ENCODE results near the gene HBEGF. TPM values are rescaled to one million over a fixed set of nuclear protein-coding genes. Genes with fewer than 3 reads are reported as not detected.
A peak's percentile ranks its signal among the peaks of the same experiment; 100 is the strongest.

Gene HBEGF
- total RNA-seq, 1 donor from 2014 or later, result 7.2 TPM

DNA sequence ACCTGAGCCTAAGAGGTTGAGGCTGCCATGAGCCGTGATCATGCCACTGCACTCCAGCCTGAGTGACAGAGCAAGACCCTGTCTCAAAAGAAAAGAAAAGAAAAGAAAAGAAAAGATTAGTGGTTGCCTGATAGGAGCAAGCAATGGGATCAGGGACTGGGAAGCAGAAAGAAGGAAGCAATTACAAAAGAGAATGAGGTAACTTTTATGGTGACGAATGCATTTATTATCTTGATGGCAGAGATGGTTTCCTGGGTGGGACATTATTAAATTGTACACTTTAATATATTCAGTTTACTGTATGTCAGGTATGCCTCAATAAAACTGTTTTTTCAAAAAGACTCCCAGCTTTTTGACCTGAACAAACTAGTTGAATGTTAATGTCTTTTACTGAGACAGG lies 36.0 kb downstream of the HBEGF start:
- Mint-ChIP-seq H3K36me3 (no peaks in the 10 kb centered on the region), H3K9me3 (no peaks in the 10 kb centered on the region), H3K27me3 (ENCODE audit: low read depth) (no peaks in the 10 kb centered on the region), H3K4me3 (no peak overlapping the region), H3K27ac (no peak overlapping the region), H3K4me1 (no peaks in the 10 kb centered on the region)
- TF ChIP-seq, protein P1, sequence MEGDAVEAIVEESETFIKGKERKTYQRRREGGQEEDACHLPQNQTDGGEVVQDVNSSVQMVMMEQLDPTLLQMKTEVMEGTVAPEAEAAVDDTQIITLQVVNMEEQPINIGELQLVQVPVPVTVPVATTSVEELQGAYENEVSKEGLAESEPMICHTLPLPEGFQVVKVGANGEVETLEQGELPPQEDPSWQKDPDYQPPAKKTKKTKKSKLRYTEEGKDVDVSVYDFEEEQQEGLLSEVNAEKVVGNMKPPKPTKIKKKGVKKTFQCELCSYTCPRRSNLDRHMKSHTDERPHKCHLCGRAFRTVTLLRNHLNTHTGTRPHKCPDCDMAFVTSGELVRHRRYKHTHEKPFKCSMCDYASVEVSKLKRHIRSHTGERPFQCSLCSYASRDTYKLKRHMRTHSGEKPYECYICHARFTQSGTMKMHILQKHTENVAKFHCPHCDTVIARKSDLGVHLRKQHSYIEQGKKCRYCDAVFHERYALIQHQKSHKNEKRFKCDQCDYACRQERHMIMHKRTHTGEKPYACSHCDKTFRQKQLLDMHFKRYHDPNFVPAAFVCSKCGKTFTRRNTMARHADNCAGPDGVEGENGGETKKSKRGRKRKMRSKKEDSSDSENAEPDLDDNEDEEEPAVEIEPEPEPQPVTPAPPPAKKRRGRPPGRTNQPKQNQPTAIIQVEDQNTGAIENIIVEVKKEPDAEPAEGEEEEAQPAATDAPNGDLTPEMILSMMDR (IDR thresholded peaks at IDR 0.05; ENCODE audit: unreplicated experiment), result no peak
- no peak for DNase-seq (ENCODE audit: low spot score in 2 of 2, unreplicated experiment in 2 of 2)

GRCh38 chr5:140309706-140310249 lies 36.6 kb downstream of the HBEGF start:
- H3K27me3 Mint-ChIP-seq (ENCODE audit: low read depth), result no peaks in the 10 kb centered on the region
- no peaks in the 10 kb centered on the region for H3K4me1 Mint-ChIP-seq
- no peaks in the 10 kb centered on the region for H3K9me3 Mint-ChIP-seq
- H3K4me3 Mint-ChIP-seq, result no peak overlapping the region
- H3K27ac Mint-ChIP-seq, result no peak overlapping the region
- no peak for DNase-seq (ENCODE audit: low spot score in 2 of 2, unreplicated experiment in 2 of 2)
- no peaks in the 10 kb centered on the region for H3K36me3 Mint-ChIP-seq
- TF ChIP-seq, protein P1 (IDR thresholded peaks at IDR 0.05; ENCODE audit: unreplicated experiment), result no peak

- H3K4me1 Mint-ChIP-seq, result peaks cover 15% of the 10 kb centered on the region
- no peaks in the 10 kb centered on the region for H3K27me3 Mint-ChIP-seq (ENCODE audit: low read depth)
- H3K27ac Mint-ChIP-seq, result no peak overlapping the region
- H3K9me3 Mint-ChIP-seq, result no peaks in the 10 kb centered on the region
- TF ChIP-seq, protein P1 (IDR thresholded peaks at IDR 0.05; ENCODE audit: unreplicated experiment), result no peak
- no peak overlapping the region for H3K4me3 Mint-ChIP-seq
- peaks cover under 1% of the 10 kb centered on the region for H3K36me3 Mint-ChIP-seq
- DNase-seq (ENCODE audit: low spot score in 2 of 2, unreplicated experiment in 2 of 2), result no peak
Observed at GRCh38 chr5:140305471-140305870, 40.9 kb downstream of the HBEGF start.

DNA sequence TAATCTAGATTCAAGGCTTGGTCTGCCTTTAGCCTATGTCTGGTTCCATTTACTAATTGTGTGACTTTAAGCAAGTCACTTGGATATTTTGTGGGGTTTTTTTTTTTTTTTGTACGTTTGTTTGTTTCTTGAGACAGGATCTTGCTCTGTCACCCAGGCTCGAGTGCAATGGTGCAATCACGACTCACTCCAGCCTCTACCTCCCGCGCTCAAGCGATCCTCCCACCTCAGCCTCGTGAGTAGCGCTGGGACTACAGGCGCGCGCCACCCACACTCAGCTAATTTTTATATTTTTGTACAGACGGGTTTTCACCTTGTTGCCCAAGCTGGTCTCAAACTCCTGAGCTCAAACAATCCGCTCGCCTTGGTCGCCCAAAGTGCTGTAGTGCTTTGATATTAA lies 42.4 kb downstream of the HBEGF start:
- H3K4me1 Mint-ChIP-seq, result peaks cover 21% of the 10 kb centered on the region
- H3K27me3 Mint-ChIP-seq (ENCODE audit: low read depth), result no peaks in the 10 kb centered on the region
- no peak overlapping the region for H3K4me3 Mint-ChIP-seq
- no peak for DNase-seq (ENCODE audit: low spot score in 2 of 2, unreplicated experiment in 2 of 2)
- no peaks in the 10 kb centered on the region for H3K9me3 Mint-ChIP-seq
- TF ChIP-seq, protein P1 (IDR thresholded peaks at IDR 0.05; ENCODE audit: unreplicated experiment), result no peak
- H3K36me3 Mint-ChIP-seq, result peaks cover 8% of the 10 kb centered on the region
- H3K27ac Mint-ChIP-seq, result no peak overlapping the region

DNA sequence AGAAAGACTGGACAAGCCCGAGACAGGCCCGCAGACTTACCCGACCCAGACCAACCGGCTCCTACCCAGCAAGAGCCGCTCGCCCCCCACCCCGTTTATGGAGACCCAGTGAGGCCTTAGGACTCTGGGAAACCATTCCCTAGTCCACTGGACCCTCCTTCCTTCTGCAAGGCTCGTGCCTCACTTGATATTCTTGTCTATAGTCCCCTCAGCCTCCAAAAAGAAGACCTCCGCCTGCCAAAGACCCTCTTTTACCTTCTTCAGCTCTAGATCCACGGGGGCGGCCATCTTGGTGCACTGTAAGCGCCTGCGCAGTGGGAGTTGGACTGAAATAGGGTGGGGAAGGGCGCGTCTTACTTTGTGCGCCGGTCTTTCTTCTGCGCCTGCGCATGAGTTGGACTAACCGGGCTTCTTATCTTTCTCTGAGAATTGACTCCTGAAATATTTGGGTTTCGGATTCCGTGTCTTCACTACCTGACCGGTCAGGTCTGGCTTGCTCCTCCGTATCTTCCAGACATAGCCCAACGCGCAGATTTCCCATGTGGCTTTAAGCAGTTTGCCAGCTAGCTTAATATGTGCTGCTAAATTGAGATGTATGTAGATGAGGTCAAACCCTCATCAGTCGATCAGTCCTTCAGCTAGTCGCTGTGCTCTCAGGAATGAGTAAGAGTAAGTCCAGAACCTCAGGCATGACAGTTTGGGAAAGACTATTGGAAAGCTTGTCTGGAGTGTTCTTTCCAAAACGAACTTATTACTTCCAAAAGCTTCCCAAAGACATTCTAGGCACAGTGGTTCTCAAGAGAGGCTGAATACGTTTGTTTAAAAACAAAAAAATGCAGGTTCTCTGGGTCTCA lies 43.4 kb downstream of the HBEGF start, which contains the start of gene PFDN1:
TSS of gene PFDN1 (minus strand) at position 316 of the 854 bp plus-strand sequence. CDS start at position 288, 28 bp downstream.
- Mint-ChIP-seq H3K4me3 (peak within 1 kb of the TSS; percentile 99), H3K9me3 (no peaks in the 10 kb centered on the region), H3K27me3 (ENCODE audit: low read depth) (no peaks in the 10 kb centered on the region), H3K27ac (peak within 1 kb of the TSS; percentile 100), H3K4me1 (peaks cover 27% of the 10 kb centered on the region), H3K36me3 (peaks cover 8% of the 10 kb centered on the region)
- TF ChIP-seq, protein P1 (IDR thresholded peaks at IDR 0.05; ENCODE audit: unreplicated experiment), result no peak
- peak; percentile 93 to 94 for DNase-seq (ENCODE audit: low spot score in 2 of 2, unreplicated experiment in 2 of 2)
